GM12878 (cell line): ENCODE measurements around the gene SELENOO. TPM values are rescaled to one million over a fixed set of nuclear protein-coding genes. Genes with fewer than 3 reads are reported as not detected.

Experiments used
- BCL11A ChIP-seq: IDR thresholded peaks from 2 replicates; pipeline ENCODE4 v1.6.1; 2011; ENCODE audit warnings: low read depth, low read length
- ESRRA ChIP-seq: IDR thresholded peaks from 2 replicates; pipeline ENCODE4 v1.6.1; 2012; ENCODE audit warnings: mild to moderate bottlenecking, low read length, improper control_type of control experiment
- IKZF2 ChIP-seq, 2 experiments: fragments of 450-650 bp; IDR thresholded peaks; 2 replicates each; pipeline ENCODE4 v1.6.1; 2017; ENCODE audit warnings: mild to moderate bottlenecking in 2 of 2, moderate library complexity in 2 of 2
- MTA2 ChIP-seq: fragments of 450-650 bp; IDR thresholded peaks from 2 replicates; pipeline ENCODE4 v1.6.1; 2016; ENCODE audit warnings: low read depth, mild to moderate bottlenecking, moderate library complexity
- MTA3 ChIP-seq: IDR thresholded peaks from 2 replicates; pipeline ENCODE4 v1.6.1; 2012; ENCODE audit warnings: low read length, inconsistent platforms, borderline replicate concordance
- MYB ChIP-seq: fragments of 150-350 bp; IDR thresholded peaks from 2 replicates; pipeline ENCODE4 v1.6.1; 2014; ENCODE audit warnings: mild to moderate bottlenecking, low read depth, low read length, borderline replicate concordance
- RELA ChIP-seq: fragments of 450-650 bp; IDR thresholded peaks from 2 replicates; pipeline ENCODE4 v1.8.0; 2014; ENCODE audit warnings: borderline replicate concordance; ENCODE audit not compliant: partially characterized antibody
- ZNF217 ChIP-seq: fragments of 450-650 bp; IDR thresholded peaks from 2 replicates; pipeline ENCODE4 v1.6.1; 2017; ENCODE audit warnings: antibody characterized with exemption, mild to moderate bottlenecking
- polyA plus RNA-seq, 11 experiments: library from polyadenylated mRNA; depleted of rRNA in 4 of 11; unstranded in 6 of 11; stranded (reverse) in 5 of 11; fragments of >200 nt; fragmentation: Nextera tagmentation in 4 of 11; fragmentation: Illumina TruSeq in 1 of 11; extraction: Ambion mirVana in 4 of 11; extraction: Trizol in 1 of 11; gene quantifications; 1 replicate in 1 of 11; 2 replicates in 10 of 11; pipeline versions ENCODE4 v1.2.1 to v1.2.3, GENCODE V29; 2011 to 2016; ENCODE audit warnings: inconsistent platforms in 2 of 11, missing spikeins in 2 of 11, low read depth in 1 of 11
- total RNA-seq, 4 experiments: library from RNA; depleted of rRNA in 3 of 4; stranded (reverse); fragments of >200 nt in 3 of 4; fragmentation: Illumina TruSeq in 1 of 4; extraction: Trizol in 1 of 4; gene quantifications; 2 replicates each; pipeline versions ENCODE4 v1.2.1 to v1.2.3, GENCODE V29; 2013 to 2021
- TF ChIP-seq, protein P1 (sequence below): fragments of 450-650 bp; formaldehyde crosslinking; IDR thresholded peaks from 2 replicates; pipeline ENCODE4 v1.4.0; 2022; ENCODE audit warnings: mild to moderate bottlenecking, moderate library complexity
- TF ChIP-seq, protein P2 (sequence below): IDR thresholded peaks from 2 replicates; pipeline ENCODE4 v1.6.1; 2012; ENCODE audit warnings: low read depth, low read length, improper control_type of control experiment
- TF ChIP-seq, protein P3 (sequence below): fragments of 450-650 bp; IDR thresholded peaks from 2 replicates; pipeline ENCODE4 v1.6.1; 2017; ENCODE audit warnings: antibody characterized with exemption, mild to moderate bottlenecking, moderate library complexity

SELENOO gene
- total and polyA plus RNA-seq, 10 of the 15 experiments (the other 5 are each of a cell fraction or from before 2014, with no cell fraction given), result 0.42 to 23.3 (median 3.3) TPM

DNA sequence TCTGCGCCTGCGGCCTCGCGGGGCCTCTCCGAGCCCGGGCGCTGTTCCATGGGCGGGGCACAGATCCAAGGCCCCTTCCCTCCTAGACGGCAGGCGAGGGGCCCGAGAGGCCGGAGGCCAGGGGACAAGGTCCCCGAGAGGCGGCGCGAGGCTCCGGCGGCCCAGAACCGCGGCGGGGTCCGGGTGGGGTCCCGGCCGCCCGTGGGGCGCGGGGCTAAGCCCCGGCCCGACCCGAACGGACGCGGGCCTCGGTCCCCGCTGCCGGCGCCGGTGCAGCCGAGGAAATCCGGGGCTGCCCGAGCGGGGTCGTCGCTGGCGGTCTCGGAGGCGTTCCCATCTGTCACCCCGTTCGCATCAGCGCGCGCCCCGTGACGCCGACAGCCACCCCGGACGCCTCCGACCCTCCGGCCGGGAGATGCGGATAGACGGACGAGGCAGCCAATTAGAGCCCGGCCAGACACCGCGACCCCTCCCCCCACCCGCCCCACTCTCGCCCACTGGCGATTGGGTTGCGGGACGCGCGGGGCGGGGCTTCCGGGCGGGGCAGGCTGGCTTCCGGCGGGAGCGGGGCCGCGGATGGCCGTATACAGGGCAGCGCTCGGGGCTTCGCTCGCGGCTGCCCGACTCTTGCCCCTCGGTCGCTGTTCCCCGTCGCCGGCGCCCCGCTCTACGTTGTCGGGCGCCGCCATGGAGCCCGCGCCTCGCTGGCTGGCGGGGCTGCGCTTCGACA lies at the start of gene SELENOO (continued):
- TF ChIP-seq, protein P1, sequence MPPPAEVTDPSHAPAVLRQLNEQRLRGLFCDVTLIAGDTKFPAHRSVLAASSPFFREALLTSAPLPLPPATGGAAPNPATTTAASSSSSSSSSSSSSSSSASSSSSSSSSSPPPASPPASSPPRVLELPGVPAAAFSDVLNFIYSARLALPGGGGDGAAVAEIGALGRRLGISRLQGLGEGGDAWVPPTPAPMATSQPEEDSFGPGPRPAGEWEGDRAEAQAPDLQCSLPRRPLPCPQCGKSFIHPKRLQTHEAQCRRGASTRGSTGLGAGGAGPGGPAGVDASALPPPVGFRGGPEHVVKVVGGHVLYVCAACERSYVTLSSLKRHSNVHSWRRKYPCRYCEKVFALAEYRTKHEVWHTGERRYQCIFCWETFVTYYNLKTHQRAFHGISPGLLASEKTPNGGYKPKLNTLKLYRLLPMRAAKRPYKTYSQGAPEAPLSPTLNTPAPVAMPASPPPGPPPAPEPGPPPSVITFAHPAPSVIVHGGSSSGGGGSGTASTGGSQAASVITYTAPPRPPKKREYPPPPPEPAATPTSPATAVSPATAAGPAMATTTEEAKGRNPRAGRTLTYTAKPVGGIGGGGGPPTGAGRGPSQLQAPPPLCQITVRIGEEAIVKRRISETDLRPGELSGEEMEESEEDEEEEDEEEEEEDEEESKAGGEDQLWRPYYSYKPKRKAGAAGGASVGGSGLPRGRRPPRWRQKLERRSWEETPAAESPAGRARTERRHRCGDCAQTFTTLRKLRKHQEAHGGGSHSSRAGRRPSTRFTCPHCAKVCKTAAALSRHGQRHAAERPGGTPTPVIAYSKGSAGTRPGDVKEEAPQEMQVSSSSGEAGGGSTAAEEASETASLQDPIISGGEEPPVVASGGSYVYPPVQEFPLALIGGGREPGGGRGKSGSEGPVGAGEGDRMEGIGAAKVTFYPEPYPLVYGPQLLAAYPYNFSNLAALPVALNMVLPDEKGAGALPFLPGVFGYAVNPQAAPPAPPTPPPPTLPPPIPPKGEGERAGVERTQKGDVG (CRISPR knock-in tag), result no peak
- TF ChIP-seq MTA2, result no peak
- TF ChIP-seq MYB, result no peak
- TF ChIP-seq MTA3, result no peak
- TF ChIP-seq, protein P2, sequence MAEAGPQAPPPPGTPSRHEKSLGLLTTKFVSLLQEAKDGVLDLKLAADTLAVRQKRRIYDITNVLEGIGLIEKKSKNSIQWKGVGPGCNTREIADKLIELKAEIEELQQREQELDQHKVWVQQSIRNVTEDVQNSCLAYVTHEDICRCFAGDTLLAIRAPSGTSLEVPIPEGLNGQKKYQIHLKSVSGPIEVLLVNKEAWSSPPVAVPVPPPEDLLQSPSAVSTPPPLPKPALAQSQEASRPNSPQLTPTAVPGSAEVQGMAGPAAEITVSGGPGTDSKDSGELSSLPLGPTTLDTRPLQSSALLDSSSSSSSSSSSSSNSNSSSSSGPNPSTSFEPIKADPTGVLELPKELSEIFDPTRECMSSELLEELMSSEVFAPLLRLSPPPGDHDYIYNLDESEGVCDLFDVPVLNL, result no peak
- TF ChIP-seq BCL11A, result no peak
- no peak for TF ChIP-seq ESRRA
- TF ChIP-seq, protein P3, sequence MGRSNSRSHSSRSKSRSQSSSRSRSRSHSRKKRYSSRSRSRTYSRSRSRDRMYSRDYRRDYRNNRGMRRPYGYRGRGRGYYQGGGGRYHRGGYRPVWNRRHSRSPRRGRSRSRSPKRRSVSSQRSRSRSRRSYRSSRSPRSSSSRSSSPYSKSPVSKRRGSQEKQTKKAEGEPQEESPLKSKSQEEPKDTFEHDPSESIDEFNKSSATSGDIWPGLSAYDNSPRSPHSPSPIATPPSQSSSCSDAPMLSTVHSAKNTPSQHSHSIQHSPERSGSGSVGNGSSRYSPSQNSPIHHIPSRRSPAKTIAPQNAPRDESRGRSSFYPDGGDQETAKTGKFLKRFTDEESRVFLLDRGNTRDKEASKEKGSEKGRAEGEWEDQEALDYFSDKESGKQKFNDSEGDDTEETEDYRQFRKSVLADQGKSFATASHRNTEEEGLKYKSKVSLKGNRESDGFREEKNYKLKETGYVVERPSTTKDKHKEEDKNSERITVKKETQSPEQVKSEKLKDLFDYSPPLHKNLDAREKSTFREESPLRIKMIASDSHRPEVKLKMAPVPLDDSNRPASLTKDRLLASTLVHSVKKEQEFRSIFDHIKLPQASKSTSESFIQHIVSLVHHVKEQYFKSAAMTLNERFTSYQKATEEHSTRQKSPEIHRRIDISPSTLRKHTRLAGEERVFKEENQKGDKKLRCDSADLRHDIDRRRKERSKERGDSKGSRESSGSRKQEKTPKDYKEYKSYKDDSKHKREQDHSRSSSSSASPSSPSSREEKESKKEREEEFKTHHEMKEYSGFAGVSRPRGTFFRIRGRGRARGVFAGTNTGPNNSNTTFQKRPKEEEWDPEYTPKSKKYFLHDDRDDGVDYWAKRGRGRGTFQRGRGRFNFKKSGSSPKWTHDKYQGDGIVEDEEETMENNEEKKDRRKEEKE, result 0 out of 2 replicates have a peak, but pooled peaks have one; percentile 11
- no peak for TF ChIP-seq RELA
- no peak for TF ChIP-seq ZNF217
- TF ChIP-seq IKZF2 (IDR thresholded peaks at IDR 0.05), result no peak
- TF ChIP-seq, all 136 proteins: peak for 28
